NT2/D1 (cell line): ENCODE measurements around the gene CSRP2.

Experiments
- DNase-seq: peaks from one replicate; pipeline ENCODE4 v3.0.0-alpha.2; 2011; ENCODE audit warnings: low read depth, low spot score
- H3K27me3 ChIP-seq: 2 replicates; pipeline ENCODE4 v1.6.0; 2011; ENCODE audit warnings: mild to moderate bottlenecking; ENCODE audit not compliant: insufficient read length, insufficient read depth
- H3K36me3 ChIP-seq: 2 replicates; pipeline ENCODE4 v1.6.1; 2011; ENCODE audit warnings: mild to moderate bottlenecking, low read length, mixed read lengths; ENCODE audit not compliant: insufficient read depth, insufficient read length
- H3K4me1 ChIP-seq: 2 replicates; pipeline ENCODE4 v1.5.1; 2011; ENCODE audit not compliant: insufficient read depth, insufficient read length
- H3K4me3 ChIP-seq: 2 replicates; pipeline ENCODE4 v1.5.1; 2011; ENCODE audit warnings: low read depth; ENCODE audit not compliant: insufficient read length
- H3K9ac ChIP-seq: 2 replicates; pipeline ENCODE4 v1.6.0; 2011; ENCODE audit warnings: low read depth; ENCODE audit not compliant: insufficient read length
- H3K9me3 ChIP-seq: 2 replicates; pipeline ENCODE4 v1.5.1; 2011; ENCODE audit warnings: mild to moderate bottlenecking, low read length; ENCODE audit not compliant: insufficient read depth
- SUZ12 ChIP-seq: IDR thresholded peaks from 2 replicates; pipeline ENCODE4 v1.6.1; 2011; ENCODE audit not compliant: insufficient read length, insufficient read depth; ENCODE audit errors: extremely low read depth
- YY1 ChIP-seq: IDR thresholded peaks from 2 replicates; pipeline ENCODE4 v1.6.1; 2011; ENCODE audit not compliant: insufficient read length, insufficient read depth
- ZNF274 ChIP-seq: IDR thresholded peaks from 2 replicates; pipeline ENCODE4 v1.6.1; 2011; ENCODE audit warnings: mild to moderate bottlenecking, low read depth, low read length

The CSRP2 gene

GRCh38 chr12:76866726-76867125 is 12.1 kb downstream of the CSRP2 start:
- peaks cover 9% of the 10 kb centered on the region for H3K4me1 ChIP-seq
- peaks cover 38% of the 10 kb centered on the region for H3K36me3 ChIP-seq
- DNase-seq, result no peak
- no peaks in the 10 kb centered on the region for H3K27me3 ChIP-seq
- TF ChIP-seq SUZ12 (no peak), ZNF274 (no peak), YY1 (no peak)
- H3K9ac ChIP-seq, result no peak overlapping the region
- H3K9me3 ChIP-seq, result no peaks in the 10 kb centered on the region
- H3K4me3 ChIP-seq, result no peak overlapping the region

- Histone ChIP-seq H3K4me1 (peaks cover 8% of the 10 kb centered on the region), H3K9me3 (no peaks in the 10 kb centered on the region), H3K36me3 (peaks cover 42% of the 10 kb centered on the region), H3K27me3 (no peaks in the 10 kb centered on the region), H3K4me3 (no peak overlapping the region), H3K9ac (no peak overlapping the region)
- TF ChIP-seq SUZ12 (no peak), YY1 (no peak), ZNF274 (no peak)
- DNase-seq, result no peak
Measured at GRCh38 chr12:76866151-76866567, 12.7 kb downstream of the CSRP2 start.

- Histone ChIP-seq H3K4me1 (peaks cover 6% of the 10 kb centered on the region), H3K9ac (no peak overlapping the region), H3K36me3 (peaks cover 53% of the 10 kb centered on the region), H3K4me3 (no peak overlapping the region), H3K27me3 (no peaks in the 10 kb centered on the region), H3K9me3 (no peaks in the 10 kb centered on the region)
- no peak for DNase-seq
- no peak for TF ChIP-seq SUZ12
Measured at GRCh38 chr12:76864791-76865400, 13.9 kb downstream of the CSRP2 start.

- Histone ChIP-seq H3K4me3 (no peak overlapping the region), H3K27me3 (no peaks in the 10 kb centered on the region), H3K9ac (no peak overlapping the region), H3K9me3 (no peaks in the 10 kb centered on the region), H3K36me3 (peaks cover 56% of the 10 kb centered on the region), H3K4me1 (peaks cover 6% of the 10 kb centered on the region)
- no peak for DNase-seq
- TF ChIP-seq ZNF274 (no peak), SUZ12 (no peak), YY1 (no peak)
Measured at GRCh38 chr12:76863837-76864236, 15.0 kb downstream of the CSRP2 start.

GRCh38 chr12:76863005-76863670 is 15.7 kb downstream of the CSRP2 start:
- Histone ChIP-seq H3K4me1 (peaks cover 6% of the 10 kb centered on the region), H3K27me3 (no peaks in the 10 kb centered on the region), H3K36me3 (peaks cover 59% of the 10 kb centered on the region), H3K9me3 (no peaks in the 10 kb centered on the region), H3K4me3 (no peak overlapping the region), H3K9ac (no peak overlapping the region)
- TF ChIP-seq YY1 (no peak), ZNF274 (no peak), SUZ12 (no peak)
- no peak for DNase-seq

GRCh38 chr12:76860256-76860655 is 18.6 kb downstream of the CSRP2 start:
- DNase-seq, result no peak
- Histone ChIP-seq H3K9ac (no peak overlapping the region), H3K9me3 (no peaks in the 10 kb centered on the region), H3K4me1 (no peaks in the 10 kb centered on the region), H3K4me3 (no peak overlapping the region), H3K27me3 (no peaks in the 10 kb centered on the region), H3K36me3 (peaks cover 72% of the 10 kb centered on the region)
- no peak for TF ChIP-seq SUZ12
- TF ChIP-seq YY1, result no peak
- no peak for TF ChIP-seq ZNF274

- DNase-seq, result no peak
- no peaks in the 10 kb centered on the region for H3K27me3 ChIP-seq
- no peak overlapping the region for H3K4me3 ChIP-seq
- H3K9ac ChIP-seq, result no peak overlapping the region
- H3K9me3 ChIP-seq, result no peaks in the 10 kb centered on the region
- peaks cover 70% of the 10 kb centered on the region for H3K36me3 ChIP-seq
- H3K4me1 ChIP-seq, result no peaks in the 10 kb centered on the region
- TF ChIP-seq YY1 (no peak), SUZ12 (no peak), ZNF274 (no peak)
Measured at GRCh38 chr12:76859611-76860010, 19.2 kb downstream of the CSRP2 start.
